ENCODE measurements around the gene ELOVL7. TPM values are rescaled to one million over a fixed set of nuclear protein-coding genes. Genes with fewer than 3 reads are reported as not detected.

ELOVL7 gene
- total and polyA plus RNA-seq, 8 donors: 2.3 to 15.0 (median 4.8) TPM

GRCh38 chr5:60887746-60888145 is 43.7 kb upstream of the ELOVL7 start:
- no peak overlapping the region for H3K27ac ChIP-seq
- ATAC-seq (no peak), DNase-seq (peak in 2 of 4 donors; percentile 20 to 40)
- H3K4me1 ChIP-seq: no peaks in the 10 kb centered on the region
- H3K9me3 ChIP-seq: no peaks in the 10 kb centered on the region
- H3K27me3 ChIP-seq: no peaks in the 10 kb centered on the region
- intact Hi-C loops (cut with DNase I): no loop called here
- no peak for TF ChIP-seq CTCF (IDR thresholded peaks at IDR 0.05)
- no peak overlapping the region for H3K4me3 ChIP-seq
- H3K36me3 ChIP-seq: peaks cover 0 to 12% of the 10 kb centered on the region in 2 donors

- no peak for TF ChIP-seq CTCF (IDR thresholded peaks at IDR 0.05)
- Histone ChIP-seq H3K36me3 (peaks cover 0 to 5% of the 10 kb centered on the region in 2 donors), H3K27ac (no peak overlapping the region), H3K4me1 (no peaks in the 10 kb centered on the region), H3K27me3 (no peaks in the 10 kb centered on the region), H3K9me3 (no peaks in the 10 kb centered on the region), H3K4me3 (no peak overlapping the region)
- intact Hi-C loops (cut with DNase I): no loop called here
- DNase-seq: no peak
- ATAC-seq: no peak
These were observed 43.0 kb upstream of the ELOVL7 start for GRCh38 chr5:60887096-60887495.

GRCh38 chr5:60886158-60886557 is 42.1 kb upstream of the ELOVL7 start:
- Histone ChIP-seq H3K27ac (no peak overlapping the region), H3K36me3 (peaks cover 0 to 11% of the 10 kb centered on the region in 2 donors), H3K9me3 (peaks cover 0 to 6% of the 10 kb centered on the region in 2 donors), H3K4me1 (no peaks in the 10 kb centered on the region), H3K27me3 (no peaks in the 10 kb centered on the region), H3K4me3 (no peak overlapping the region)
- DNase-seq (no peak), ATAC-seq (no peak)
- intact Hi-C loops (cut with DNase I): no loop called here
- no peak for TF ChIP-seq CTCF (IDR thresholded peaks at IDR 0.05)

- TF ChIP-seq CTCF (IDR thresholded peaks at IDR 0.05): peak in 1 of 2 donors; percentile 17
- Histone ChIP-seq H3K9me3 (peaks cover 0 to 9% of the 10 kb centered on the region in 2 donors), H3K4me1 (no peaks in the 10 kb centered on the region), H3K36me3 (peaks cover 0 to 6% of the 10 kb centered on the region in 2 donors), H3K27ac (no peak overlapping the region), H3K27me3 (no peaks in the 10 kb centered on the region), H3K4me3 (no peak overlapping the region)
- intact Hi-C loops (cut with DNase I): no loop called here
- DNase-seq (no peak), ATAC-seq (no peak)
These were observed 39.2 kb upstream of the ELOVL7 start for GRCh38 chr5:60883229-60883628.

- Histone ChIP-seq H3K9me3 (peaks cover 0 to 22% of the 10 kb centered on the region in 2 donors), H3K36me3 (no peaks in the 10 kb centered on the region), H3K4me1 (no peaks in the 10 kb centered on the region), H3K27me3 (no peaks in the 10 kb centered on the region), H3K4me3 (no peak overlapping the region), H3K27ac (no peak overlapping the region)
- ATAC-seq (no peak), DNase-seq (no peak)
- TF ChIP-seq CTCF (IDR thresholded peaks at IDR 0.05): no peak
- intact Hi-C loops (cut with DNase I): no loop called here
These were observed 28.8 kb upstream of the ELOVL7 start for GRCh38 chr5:60872892-60873291.

Measured in left lung (tissue), 10 donors.